HEK293T (cell line): ENCODE results near the gene STAC.

Source experiments
- BHLHE40 ChIP-seq: fragments of 450-650 bp; IDR thresholded peaks from 2 replicates; pipeline ENCODE4 v1.6.1; 2016; ENCODE audit warnings: mild to moderate bottlenecking, moderate library complexity, borderline replicate concordance
- CTBP1 ChIP-seq: fragments of 450-650 bp; IDR thresholded peaks from 2 replicates; pipeline ENCODE4 v1.6.1; 2016; ENCODE audit warnings: borderline replicate concordance
- HDGF ChIP-seq: fragments of 450-650 bp; IDR thresholded peaks from 2 replicates; pipeline ENCODE4 v1.6.1; 2017; ENCODE audit warnings: antibody characterized with exemption, borderline replicate concordance
- LEF1 ChIP-seq: fragments of 450-650 bp; IDR thresholded peaks from 2 replicates; pipeline ENCODE4 v1.6.1; 2017; ENCODE audit warnings: mild to moderate bottlenecking, borderline replicate concordance
- SP1 ChIP-seq: fragments of 450-650 bp; IDR thresholded peaks from 2 replicates; pipeline ENCODE4 v1.6.1; 2017
- ZNF384 ChIP-seq: fragments of 450-650 bp; IDR thresholded peaks from 2 replicates; pipeline ENCODE4 v1.6.1; 2016

DNA sequence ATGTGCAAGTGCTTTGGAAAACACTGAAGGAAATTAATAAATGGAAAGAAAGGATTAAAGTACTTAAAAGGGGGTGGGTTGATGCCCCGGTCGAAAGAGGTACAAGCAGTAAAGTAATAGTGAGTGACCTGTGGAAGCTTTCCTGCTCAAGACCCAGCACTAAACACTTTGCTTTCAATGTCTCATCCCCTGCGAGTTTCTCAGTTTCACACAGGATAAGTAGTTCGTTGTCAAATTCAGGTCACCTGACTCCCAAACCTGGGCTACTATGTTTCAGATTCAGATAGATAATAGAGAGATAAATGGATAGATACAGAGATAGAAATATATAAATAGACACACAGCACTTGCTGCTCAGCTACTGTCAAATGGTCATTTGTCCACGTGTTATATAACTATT is 19.6 kb downstream of the STAC start:
- no peak for TF ChIP-seq HDGF
- TF ChIP-seq ZNF384, result no peak
- TF ChIP-seq BHLHE40, result no peak
- TF ChIP-seq LEF1, result no peak
- no peak for TF ChIP-seq SP1
- TF ChIP-seq CTBP1, result no peak
